K562 (cell line): Measurements from ENCODE around the gene PPP1CA. TPM values are rescaled to one million over a fixed set of nuclear protein-coding genes. Genes with fewer than 3 reads are reported as not detected.
A peak's percentile ranks its signal among the peaks of the same experiment; 100 is the strongest.

Experiments used
- ATF1 ChIP-seq, 2 experiments: fragments of 450-650 bp in 1 of 2; IDR thresholded peaks; 2 replicates each; pipeline ENCODE4 v1.6.1; 2016; ENCODE audit warnings: missing compliant biosample characterization in 1 of 2, missing genetic modification characterization in 1 of 2
- CAMTA2 ChIP-seq: fragments of 250-450 bp; sonication (Bioruptor Pico); conservative IDR thresholded peaks from 2 replicates; pipeline ENCODE4 v1.5.1; 2022
- CHCHD3 ChIP-seq: fragments of 250-450 bp; sonication (Bioruptor Pico); IDR thresholded peaks from 2 replicates; pipeline ENCODE4 v2.1.2; 2022; ENCODE audit warnings: mild to moderate bottlenecking
- ELF2 ChIP-seq: fragments of 250-450 bp; sonication (Bioruptor Pico); IDR thresholded peaks from 2 replicates; pipeline ENCODE4 v1.5.0; 2021; ENCODE audit warnings: mild to moderate bottlenecking
- KAT8 ChIP-seq: fragments of 450-650 bp; IDR thresholded peaks from 2 replicates; pipeline ENCODE4 v1.6.1; 2016; ENCODE audit warnings: low read depth, mild to moderate bottlenecking
- NCOA1 ChIP-seq: fragments of 450-650 bp; IDR thresholded peaks from 2 replicates; pipeline ENCODE4 v1.6.1; 2016; ENCODE audit warnings: low read depth
- NCOA2 ChIP-seq, 2 experiments: fragments of 450-650 bp; IDR thresholded peaks; 2 replicates each; pipeline ENCODE4 v1.6.1; 2018; ENCODE audit warnings: mild to moderate bottlenecking in 2 of 2, moderate library complexity in 1 of 2; ENCODE audit not compliant: partially characterized antibody in 2 of 2
- NUFIP1 ChIP-seq: fragments of 450-650 bp; IDR thresholded peaks from 2 replicates; pipeline ENCODE4 v1.6.1; 2018; ENCODE audit not compliant: partially characterized antibody
- STAT5B ChIP-seq: fragments of 250-450 bp; sonication (Bioruptor Pico); IDR thresholded peaks from 2 replicates; pipeline ENCODE4 v1.8.0; 2021; ENCODE audit warnings: mild to moderate bottlenecking, inconsistent platforms
- TEAD2 ChIP-seq: fragments of 450-650 bp; IDR thresholded peaks from 2 replicates; pipeline ENCODE4 v1.6.1; 2016; ENCODE audit warnings: missing genetic modification characterization, control low read depth, missing compliant biosample characterization
- YBX1 ChIP-seq: fragments of 450-650 bp; IDR thresholded peaks from 2 replicates; pipeline ENCODE4 v1.7.1; 2016; ENCODE audit warnings: mild to moderate bottlenecking
- ZNF224 ChIP-seq: sonication (generic); formaldehyde crosslinking; IDR thresholded peaks from 2 replicates; pipeline ENCODE4 v1.8.0; 2022; ENCODE audit warnings: mild to moderate bottlenecking, missing genetic modification reagents
- ZNF263 ChIP-seq: sonication (generic); formaldehyde crosslinking; IDR thresholded peaks from 2 replicates; pipeline ENCODE4 v1.8.0; 2022; ENCODE audit warnings: mild to moderate bottlenecking, missing genetic modification reagents, borderline replicate concordance
- ZNF274 ChIP-seq: IDR thresholded peaks from 2 replicates; pipeline ENCODE4 v1.6.1; 2011; ENCODE audit warnings: low read depth, mild to moderate bottlenecking, low read length, moderate library complexity, borderline replicate concordance
- ZNF347 ChIP-seq: fragments of 450-650 bp; formaldehyde crosslinking; IDR thresholded peaks from 2 replicates; pipeline ENCODE4 v1.4.0; 2020; ENCODE audit warnings: low read depth, mild to moderate bottlenecking, moderate library complexity
- ZNF584 ChIP-seq: fragments of 200-800 bp; sonication (Bioruptor generic); IDR thresholded peaks from 2 replicates; pipeline ENCODE4 v1.6.1; 2016; ENCODE audit warnings: low read depth, mild to moderate bottlenecking, missing genetic modification characterization, missing compliant biosample characterization
- ZNF586 ChIP-seq: fragments of 450-650 bp; formaldehyde crosslinking; conservative IDR thresholded peaks from 2 replicates; pipeline ENCODE4 v1.4.0; 2020; ENCODE audit warnings: mild to moderate bottlenecking, moderate library complexity
- polyA plus RNA-seq, 8 experiments: library from polyadenylated mRNA; depleted of rRNA in 4 of 8; stranded (reverse) in 5 of 8; unstranded in 3 of 8; fragments of >200 nt; fragmentation: Nextera tagmentation in 2 of 8; fragmentation: Illumina TruSeq in 1 of 8; extraction: Ambion mirVana in 2 of 8; extraction: Trizol in 1 of 8; gene quantifications; 2 replicates each; pipeline versions ENCODE4 v1.2.1 to v1.2.3, GENCODE V29; 2011 to 2014; ENCODE audit warnings: inconsistent platforms in 1 of 8, missing spikeins in 1 of 8
- total RNA-seq, 7 experiments: library from RNA; depleted of rRNA in 6 of 7; stranded (reverse); fragments of >200 nt in 6 of 7; fragmentation: Illumina TruSeq in 2 of 7; extraction: Trizol in 2 of 7; gene quantifications; 2 replicates each; pipeline versions ENCODE4 v1.2.1 to v1.2.3, GENCODE V29; 2011 to 2021; ENCODE audit warnings: low replicate concordance in 1 of 7
- TF ChIP-seq, protein P1 (sequence below): fragments of 250-450 bp; sonication (Bioruptor Pico); IDR thresholded peaks from 2 replicates; pipeline ENCODE4 v1.5.0; 2021; ENCODE audit warnings: mild to moderate bottlenecking, moderate library complexity
- TF ChIP-seq, protein P2 (sequence below): fragments of 250-450 bp; sonication (Bioruptor Pico); IDR thresholded peaks from 2 replicates; pipeline ENCODE4 v1.5.0; 2020; ENCODE audit warnings: mild to moderate bottlenecking

PPP1CA gene
- total and polyA plus RNA-seq, 9 of the 15 experiments (the other 6 are each of a cell fraction or from before 2014, with no cell fraction given), result 18.2 to 242 (median 188) TPM

DNA sequence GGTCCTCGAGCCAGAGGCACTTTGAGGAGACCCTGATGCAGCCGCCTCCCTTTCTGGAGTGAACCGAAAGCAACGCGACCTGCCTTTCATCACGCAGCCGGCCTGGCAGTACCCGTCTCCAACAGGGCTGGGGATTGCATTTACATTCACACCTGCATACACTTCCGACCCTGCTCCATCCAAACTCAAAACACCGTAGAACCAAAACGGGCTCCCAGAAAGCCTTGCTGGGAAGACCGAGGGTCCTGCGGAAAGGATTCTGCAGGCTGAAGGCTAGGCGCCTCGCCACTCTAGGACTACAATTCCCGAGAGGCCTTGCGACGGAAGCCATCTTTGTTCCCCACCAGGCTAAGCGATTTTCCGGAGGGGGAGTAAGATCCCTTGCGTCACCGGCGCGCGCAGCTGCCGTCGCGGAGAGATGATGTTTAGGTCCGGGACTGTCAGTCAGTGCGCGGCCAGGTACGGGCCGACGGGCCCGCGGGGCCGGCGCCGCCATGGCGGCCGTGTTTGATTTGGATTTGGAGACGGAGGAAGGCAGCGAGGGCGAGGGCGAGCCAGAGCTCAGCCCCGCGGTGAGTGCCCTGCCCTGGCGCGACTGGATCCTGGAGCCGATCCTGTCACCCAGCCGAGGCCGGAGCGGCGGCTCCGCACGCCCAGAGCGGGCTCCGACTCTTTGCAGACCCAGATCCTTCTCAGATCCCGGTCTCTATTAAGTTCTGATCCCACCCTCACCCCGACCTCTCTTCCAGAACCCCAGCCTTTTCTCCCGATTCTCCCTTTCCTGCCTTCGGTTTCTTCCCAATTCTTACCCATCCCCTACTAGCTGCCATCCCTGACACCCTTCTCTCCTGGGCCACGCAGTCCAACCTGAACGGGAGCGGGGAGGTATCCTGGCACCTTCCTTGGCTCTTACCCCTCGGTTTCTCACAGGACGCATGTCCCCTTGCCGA is 26.7 kb upstream of the PPP1CA start, which contains the start of gene RPS6KB2 (continued):
- TF ChIP-seq, protein P1, sequence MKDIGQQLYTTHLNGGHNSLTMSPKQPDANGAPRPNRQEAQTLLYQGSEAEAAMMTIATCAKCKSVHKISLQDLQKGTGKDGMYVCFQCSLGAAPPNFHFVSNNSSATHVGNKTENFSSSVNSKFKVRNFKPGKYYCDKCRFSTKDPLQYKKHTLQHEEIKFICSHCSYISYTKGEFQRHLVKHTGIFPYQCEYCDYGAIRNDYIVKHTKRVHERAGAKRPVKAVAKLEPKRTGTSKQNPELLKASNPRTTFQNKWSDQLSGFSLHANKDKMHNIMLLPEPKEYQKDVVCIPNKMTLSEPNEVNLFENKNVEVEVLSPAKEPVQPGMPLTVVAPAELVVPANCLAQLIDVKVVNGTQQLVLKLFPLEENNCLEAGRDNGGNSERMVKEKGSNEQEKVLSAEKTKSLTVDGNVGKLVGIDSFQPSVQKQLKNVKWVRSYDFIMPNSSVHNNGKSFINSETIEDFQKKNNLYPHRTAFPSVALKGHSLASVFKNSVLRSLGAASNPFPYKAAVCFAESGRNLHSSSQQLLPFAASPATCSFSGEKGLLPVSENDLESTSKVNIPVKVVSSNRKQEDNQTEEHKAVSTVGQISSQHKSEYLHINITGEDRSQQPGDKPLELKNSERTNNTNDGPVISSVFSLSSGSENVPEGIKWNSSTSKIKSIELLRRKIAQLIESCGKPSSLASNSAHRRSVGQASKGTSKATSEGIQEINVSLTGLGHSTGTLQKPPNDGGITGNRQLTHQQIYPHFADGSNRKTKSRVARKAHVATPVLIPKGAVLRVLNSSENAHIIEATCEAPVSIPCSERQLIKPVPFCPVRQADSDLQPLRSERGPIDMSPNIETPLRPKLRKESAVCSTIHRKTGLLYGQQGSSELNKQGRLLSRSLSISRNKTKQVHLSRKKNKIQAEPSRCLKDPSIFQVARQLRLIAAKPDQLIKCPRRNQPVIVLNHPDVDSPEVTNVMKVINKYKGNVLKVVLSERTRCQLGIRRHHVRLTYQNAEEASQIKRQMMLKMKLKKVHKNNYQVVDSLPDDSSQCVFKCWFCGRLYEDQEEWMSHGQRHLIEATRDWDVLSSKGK (CRISPR knock-in tag), result no peak
- TF ChIP-seq NCOA1, result no peak
- no peak for TF ChIP-seq ZNF586 (CRISPR knock-in tag)
- TF ChIP-seq ZNF347 (CRISPR knock-in tag), result no peak
- TF ChIP-seq ZNF263 (CRISPR knock-in tag), result no peak; the same call in 1 of the 2 replicates
- no peak for TF ChIP-seq ZNF584 (CRISPR knock-in tag)
- TF ChIP-seq KAT8, result no peak
- no peak for TF ChIP-seq NCOA2 (IDR thresholded peaks at IDR 0.05; ENCODE audit: partially characterized antibody in 2 of 2)
- no peak for TF ChIP-seq YBX1
- no peak for TF ChIP-seq ZNF274
- no peak for TF ChIP-seq TEAD2 (tag)
- TF ChIP-seq ZNF224 (CRISPR knock-in tag), result no peak
- no peak for TF ChIP-seq STAT5B (CRISPR knock-in tag)
- TF ChIP-seq, protein P2, sequence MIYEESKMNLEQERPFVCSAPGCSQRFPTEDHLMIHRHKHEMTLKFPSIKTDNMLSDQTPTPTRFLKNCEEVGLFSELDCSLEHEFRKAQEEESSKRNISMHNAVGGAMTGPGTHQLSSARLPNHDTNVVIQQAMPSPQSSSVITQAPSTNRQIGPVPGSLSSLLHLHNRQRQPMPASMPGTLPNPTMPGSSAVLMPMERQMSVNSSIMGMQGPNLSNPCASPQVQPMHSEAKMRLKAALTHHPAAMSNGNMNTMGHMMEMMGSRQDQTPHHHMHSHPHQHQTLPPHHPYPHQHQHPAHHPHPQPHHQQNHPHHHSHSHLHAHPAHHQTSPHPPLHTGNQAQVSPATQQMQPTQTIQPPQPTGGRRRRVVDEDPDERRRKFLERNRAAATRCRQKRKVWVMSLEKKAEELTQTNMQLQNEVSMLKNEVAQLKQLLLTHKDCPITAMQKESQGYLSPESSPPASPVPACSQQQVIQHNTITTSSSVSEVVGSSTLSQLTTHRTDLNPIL (CRISPR knock-in tag), result no peak
- TF ChIP-seq CAMTA2, result no peak
- TF ChIP-seq ELF2 (CRISPR knock-in tag), result no peak
- no peak for TF ChIP-seq CHCHD3 (CRISPR knock-in tag)
- peak; percentile 98 for TF ChIP-seq ATF1 (CRISPR knock-in tag; IDR thresholded peaks at IDR 0.05)
- peak; percentile 100 for TF ChIP-seq ATF1 (tag; IDR thresholded peaks at IDR 0.05)
- no peak for TF ChIP-seq NUFIP1
